ENCODE results near the gene MAN2A2.
"Not testable (repeated sequence)": the region's sequence is repeated elsewhere in the genome, so short reads cannot be mapped to it uniquely, and the experiment has no call there.

MAN2A2 gene

DNA sequence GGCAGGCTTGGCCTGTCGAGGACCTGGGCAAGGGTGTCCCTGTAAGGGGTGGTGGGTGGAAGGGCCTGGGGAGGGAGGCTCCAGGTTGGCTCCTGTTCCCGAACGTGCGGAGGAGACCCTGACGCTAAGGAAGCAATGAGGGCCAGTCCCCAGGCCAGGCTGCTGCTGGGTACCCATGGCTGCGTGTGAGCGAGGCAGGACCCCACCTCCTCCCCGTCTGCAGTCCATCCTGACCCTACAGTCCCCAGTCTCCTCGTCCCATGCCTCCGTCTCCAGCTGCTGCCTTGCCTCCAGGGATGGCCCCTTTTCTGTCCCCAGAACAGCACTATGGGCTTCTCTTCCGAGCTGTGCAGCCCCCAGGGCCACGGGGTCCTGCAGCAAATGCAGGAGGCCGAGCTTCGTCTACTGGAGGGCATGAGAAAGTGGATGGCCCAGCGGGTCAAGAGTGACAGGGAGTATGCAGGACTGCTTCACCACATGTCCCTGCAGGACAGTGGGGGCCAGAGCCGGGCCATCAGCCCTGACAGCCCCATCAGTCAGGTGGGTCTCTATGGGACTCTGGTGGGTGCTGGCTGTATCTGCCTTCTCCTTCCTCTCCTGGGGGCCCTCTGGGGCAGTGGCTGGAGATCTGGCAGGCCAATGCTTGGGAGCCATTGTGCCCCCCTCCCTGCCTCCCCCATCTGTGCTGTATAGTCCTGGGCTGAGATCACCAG, 18.2 kb upstream of the MAN2A2 start:
- no peak for DNase-seq

DNA sequence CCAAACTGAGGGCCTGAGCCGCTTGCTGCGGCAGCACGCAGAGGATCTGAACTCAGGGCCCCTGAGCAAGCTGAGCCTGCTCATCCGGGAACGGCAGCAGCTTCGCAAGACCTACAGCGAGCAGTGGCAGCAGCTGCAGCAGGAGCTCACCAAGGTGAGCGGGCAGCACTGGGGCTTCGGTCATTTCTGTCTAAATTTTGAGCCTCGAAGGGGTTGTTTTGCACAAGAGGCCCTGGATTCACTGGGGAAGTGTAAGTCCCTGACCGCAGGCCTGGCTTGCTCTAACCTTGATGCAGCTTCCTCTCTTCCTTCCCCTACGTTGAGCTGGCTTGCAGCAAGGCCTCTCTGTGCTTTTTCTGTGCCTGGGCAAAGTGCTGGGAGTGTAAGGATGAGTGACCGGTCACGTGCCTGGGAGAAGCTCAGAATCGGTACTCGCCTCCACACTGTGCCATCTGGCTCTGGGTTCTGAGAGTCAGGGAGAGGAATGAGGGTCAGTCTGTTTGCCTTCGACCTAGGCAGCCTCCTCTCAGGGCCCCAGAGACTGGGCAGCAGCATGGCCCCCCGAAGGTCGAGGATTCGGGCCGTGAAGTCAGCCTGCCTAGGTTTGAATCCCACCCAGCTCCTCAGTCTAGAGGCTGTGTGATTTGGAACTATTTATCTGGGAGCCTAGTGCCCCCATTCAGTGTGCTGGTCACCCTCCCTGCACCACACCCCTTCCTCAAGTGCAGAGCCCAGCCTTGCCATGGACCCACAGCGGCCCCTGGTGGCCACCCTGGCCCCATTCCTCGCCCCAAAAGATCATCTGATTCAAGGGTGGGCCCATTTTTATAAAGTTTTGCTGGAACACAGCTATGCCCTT, 17.4 kb upstream of the MAN2A2 start:
- peak; percentile 50 to 70 (median 66) for DNase-seq

DNA sequence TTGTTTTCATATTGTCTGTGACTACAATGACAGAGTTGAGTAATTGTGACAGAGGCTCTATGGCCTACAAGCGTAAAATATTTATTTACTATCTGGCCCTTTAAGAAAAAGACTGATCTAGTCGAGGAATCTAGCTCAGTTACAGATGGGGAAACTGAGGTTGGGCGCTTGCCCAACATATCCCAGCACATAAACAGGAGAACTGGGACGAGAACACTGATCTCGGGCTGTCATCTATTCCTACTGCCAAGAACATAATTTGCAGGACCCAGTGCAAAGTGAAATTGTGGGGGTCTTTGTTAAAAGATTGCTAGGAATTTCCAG, 16.8 kb upstream of the MAN2A2 start:
- DNase-seq: no peak

DNA sequence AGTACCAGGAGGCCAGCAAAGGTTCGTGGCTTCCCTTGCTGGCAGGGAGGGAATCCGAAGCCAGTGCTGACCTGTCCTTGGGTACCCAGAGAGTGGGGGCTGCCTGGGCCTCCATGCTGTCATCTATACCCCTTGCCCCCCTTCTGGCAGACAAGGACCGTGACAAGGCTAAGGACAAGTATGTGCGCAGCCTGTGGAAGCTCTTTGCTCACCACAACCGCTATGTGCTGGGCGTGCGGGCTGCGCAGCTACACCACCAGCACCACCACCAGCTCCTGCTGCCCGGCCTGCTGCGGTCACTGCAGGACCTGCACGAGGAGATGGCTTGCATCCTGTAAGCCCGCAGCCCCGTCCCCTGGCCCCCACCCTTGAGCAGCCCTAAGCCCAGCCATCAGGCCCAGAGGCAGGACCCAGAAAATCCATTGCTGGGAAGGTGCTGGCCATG, 16.0 kb upstream of the MAN2A2 start:
- no peak for DNase-seq

DNA sequence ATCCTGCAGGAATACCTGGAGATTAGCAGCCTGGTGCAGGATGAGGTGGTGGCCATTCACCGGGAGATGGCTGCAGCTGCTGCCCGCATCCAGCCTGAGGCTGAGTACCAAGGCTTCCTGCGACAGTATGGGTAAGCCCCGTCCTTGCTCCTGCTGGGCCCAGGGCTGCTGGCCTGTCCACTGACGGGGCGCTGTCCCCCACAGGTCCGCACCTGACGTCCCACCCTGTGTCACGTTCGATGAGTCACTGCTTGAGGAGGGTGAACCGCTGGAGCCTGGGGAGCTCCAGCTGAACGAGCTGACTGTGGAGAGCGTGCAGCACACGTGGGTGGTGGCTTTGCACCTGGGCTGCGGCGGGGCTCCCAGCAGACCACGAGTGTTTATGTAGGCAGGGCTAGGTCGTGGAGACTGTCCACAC, 13.8 kb upstream of the MAN2A2 start:
- no peak for DNase-seq

DNA sequence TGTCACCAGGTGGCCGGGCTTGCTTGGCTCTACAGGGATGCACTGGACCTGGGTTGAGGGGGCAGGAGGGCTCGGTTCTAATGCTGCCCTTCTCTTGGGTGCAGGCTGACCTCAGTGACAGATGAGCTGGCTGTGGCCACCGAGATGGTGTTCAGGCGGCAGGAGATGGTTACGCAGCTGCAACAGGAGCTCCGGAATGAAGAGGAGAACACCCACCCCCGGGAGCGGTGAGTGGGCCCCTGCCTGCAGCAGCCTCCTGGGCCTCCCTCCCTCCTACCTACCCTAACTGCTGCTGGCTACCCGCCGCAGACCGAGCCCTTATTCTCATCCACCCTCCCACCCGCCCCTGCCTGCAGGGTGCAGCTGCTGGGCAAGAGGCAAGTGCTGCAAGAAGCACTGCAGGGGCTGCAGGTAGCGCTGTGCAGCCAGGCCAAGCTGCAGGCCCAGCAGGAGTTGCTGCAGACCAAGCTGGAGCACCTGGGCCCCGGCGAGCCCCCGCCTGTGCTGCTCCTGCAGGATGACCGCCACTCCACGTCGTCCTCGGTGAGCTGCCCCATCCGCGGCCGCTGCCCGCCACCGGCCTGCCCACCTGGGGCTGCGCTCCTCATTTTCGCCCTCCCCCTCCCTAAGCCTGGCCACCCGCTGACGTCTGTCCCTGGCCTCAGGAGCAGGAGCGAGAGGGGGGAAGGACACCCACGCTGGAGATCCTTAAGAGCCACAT, 13.2 kb upstream of the MAN2A2 start:
- DNase-seq: no peak

DNA sequence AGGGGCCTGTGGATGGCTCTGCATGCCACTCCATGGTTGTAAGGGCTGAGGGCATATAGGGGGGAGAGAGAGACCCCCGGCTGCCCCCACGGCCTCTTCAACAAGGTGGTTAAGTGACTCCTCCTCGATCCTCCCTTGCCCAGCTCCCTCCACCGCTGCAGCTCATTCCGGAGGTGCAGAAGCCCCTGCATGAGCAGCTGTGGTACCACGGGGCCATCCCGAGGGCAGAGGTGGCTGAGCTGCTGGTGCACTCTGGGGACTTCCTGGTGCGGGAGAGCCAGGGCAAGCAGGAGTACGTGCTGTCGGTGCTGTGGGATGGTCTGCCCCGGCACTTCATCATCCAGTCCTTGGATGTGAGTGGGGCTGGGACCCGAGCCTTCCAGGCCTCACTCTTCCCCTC, 12.3 kb upstream of the MAN2A2 start:
- no peak for DNase-seq

DNA sequence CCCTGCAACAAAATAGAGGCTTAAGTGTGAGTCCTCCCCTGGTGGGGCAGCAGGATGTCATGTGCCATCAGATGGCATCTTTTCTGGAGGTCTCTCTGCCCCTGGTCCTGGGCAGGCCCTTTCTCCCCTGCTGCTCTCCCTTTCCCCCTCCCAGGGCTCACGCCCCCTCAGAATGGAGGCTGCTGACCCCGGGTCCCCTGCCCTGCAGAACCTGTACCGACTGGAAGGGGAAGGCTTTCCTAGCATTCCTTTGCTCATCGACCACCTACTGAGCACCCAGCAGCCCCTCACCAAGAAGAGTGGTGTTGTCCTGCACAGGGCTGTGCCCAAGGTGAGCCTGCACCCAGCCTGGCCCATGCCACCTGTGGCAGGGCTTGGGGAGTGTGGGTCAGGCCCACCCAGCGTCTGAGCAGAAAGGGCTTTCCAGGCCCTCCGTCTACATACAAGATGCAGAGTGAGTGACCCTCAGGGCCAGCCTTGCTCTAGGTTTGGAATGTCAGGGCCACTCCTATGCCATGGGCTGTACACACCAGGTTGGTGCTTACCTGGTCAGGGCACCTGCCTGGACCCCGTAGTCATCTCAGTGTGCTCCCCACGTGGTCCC, 11.7 kb upstream of the MAN2A2 start:
- DNase-seq: no peak

DNA sequence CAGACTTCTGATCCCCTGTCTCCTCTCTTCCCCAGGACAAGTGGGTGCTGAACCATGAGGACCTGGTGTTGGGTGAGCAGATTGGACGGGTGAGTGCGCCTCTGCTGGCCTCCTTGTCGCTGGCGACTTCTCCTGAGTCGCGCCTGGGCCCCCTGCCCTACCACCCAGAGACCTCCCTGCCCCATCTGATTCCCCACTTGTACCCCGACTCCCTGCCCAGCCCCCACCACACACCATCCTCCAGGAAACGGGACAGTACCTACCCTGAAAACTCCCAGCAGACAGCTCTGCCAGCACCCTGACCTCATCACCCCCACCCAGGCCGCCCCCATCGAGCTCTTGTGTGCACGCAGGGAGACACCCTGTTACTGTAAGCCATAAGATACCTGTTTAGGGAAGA, 11.1 kb upstream of the MAN2A2 start:
- DNase-seq: no peak

DNA sequence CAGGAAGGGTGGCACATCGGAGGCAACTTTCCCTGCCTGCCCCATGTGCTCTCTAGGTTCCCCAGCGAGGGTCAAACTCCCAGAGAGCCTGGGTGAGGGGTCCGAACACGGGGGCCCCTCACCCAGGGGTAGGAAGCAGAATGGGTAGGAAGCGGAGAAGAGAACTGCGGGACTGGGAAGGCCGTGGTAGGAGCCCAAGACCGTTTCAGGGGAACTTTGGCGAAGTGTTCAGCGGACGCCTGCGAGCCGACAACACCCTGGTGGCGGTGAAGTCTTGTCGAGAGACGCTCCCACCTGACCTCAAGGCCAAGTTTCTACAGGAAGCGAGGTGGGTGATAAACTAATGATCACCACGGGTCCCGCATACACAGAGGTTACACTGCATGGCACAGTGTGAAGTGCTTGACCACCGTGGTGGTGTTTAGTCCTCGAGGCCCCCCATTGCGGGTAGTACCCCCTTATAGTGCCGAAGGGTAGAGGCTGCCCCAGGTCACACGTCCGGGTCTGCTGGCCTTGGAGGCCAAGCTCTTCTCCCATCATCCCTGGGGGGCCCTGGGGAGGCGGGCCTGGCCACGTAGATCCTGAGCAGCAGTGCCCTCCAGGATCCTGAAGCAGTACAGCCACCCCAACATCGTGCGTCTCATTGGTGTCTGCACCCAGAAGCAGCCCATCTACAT, 10.5 kb upstream of the MAN2A2 start:
- DNase-seq: no peak

DNA sequence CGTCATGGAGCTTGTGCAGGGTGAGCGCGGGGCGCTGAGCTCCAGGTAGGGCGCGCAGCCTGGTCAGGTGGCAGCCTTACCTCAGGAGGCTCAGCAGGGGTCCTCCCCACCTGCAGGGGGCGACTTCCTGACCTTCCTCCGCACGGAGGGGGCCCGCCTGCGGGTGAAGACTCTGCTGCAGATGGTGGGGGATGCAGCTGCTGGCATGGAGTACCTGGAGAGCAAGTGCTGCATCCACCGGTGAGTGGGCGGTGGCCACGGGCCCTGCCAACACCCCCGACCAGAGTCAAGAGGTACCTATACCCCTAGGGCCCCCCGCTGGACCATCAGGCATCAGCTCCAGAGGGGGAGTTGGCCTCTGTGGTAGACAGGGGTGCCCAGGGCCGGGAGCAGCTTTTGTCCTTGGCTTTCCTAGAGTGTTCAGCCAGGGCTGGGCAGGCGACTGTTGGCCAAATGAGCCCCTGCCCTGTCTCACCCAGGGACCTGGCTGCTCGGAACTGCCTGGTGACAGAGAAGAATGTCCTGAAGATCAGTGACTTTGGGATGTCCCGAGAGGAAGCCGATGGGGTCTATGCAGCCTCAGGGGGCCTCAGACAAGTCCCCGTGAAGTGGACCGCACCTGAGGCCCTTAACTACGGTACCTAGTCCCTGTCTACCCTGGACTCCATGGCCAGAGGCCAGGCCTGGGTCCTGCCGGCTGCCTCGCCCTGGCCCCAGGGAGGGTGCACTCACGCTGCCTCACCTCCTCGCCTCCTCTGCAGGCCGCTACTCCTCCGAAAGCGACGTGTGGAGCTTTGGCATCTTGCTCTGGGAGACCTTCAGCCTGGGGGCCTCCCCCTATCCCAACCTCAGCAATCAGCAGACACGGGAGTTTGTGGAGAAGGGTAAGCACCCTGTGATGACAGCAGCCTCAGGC, 9.7 kb upstream of the MAN2A2 start:
- no peak for DNase-seq

DNA sequence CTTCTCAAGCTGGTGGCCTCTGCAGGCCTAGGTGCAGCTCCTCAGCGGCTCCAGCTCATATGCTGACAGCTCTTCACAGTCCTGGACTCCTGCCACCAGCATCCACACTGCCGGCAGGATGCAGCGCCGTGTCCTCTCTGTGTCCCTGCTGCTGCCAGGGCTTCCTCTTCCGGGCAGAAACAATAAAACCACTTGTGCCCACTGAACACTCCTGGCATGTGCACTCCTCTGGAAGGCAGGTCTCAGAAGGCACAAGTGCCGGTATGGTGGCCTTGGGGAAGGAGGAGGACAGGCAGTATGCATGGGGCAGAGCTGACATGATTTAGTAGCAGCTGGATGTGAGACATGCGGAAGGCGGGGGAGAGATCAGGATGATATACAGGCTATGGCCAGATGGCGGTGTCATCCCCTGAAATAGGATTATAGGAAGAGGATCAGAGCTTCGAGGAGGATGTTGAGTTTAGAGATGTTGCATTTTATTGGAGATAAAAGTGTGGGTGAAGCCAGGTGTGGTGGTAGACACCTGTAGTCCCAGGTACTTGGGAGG, 7.5 kb upstream of the MAN2A2 start:
- DNase-seq: no peak

DNA sequence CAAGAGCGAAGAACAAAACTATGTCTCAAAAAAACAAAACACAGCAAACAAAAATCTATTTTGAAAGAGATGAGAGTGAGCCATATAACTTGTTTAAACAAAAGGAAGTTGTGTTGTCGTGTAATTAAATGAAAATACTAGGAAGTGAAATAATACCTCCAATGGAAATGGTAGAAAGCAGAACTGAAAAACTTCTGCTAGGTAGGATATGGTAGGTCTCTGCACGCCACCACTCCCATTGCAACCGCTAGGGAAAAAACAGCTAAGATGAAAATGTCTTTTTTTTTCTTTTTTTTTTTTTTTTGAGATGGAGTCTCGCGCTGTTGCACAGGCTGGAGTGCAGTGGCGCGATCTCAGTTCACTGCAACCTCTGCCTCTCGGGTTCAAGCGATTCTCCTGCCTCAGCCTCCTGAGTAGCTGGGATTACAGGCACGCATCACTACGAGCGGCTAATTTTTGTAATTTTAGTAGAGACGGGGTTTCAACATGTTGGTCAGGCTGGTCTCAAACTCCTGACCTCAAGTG, 5.9 kb upstream of the MAN2A2 start:
- not testable (repeated sequence) for DNase-seq

DNA sequence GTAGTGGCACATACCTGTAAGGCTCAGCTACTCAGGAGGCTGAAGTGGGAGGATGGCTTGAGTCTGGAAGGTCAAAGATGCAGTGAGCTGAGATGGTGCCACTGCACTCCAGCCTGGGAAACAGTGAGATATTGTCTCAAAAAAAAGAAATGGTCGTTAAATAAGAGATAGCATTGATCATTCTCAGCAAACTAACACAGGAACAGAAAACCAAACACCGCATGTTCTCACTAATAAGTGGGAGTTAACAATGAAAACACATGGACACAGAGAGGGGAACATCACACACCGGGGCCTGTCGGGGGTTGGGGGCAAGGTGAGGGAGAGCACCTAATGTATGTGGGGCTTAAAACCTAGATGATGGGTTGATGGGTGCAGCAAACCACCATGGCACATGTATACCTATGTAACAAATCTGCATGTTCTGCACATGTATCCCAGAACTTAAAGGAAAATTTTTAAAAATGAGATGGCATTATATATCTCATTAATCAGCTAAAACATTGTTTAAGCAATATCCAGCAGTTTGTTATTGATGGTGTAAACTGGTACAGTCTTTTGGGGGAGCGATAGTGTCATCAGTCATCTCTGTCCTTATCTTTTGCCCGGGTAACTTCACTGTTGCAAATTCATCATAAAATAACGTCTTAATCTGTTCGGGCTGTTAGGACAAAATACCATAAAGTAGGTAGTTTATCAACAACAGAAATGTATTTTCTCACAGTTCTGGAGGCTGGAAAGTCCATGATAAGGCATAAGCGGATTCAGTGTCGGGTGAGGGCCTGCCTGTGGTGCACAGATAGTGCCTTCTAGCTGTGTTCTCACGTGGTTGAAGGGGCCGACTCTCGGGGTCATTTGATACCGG, 1.7 kb upstream of the MAN2A2 start:
- DNase-seq: no peak

DNA sequence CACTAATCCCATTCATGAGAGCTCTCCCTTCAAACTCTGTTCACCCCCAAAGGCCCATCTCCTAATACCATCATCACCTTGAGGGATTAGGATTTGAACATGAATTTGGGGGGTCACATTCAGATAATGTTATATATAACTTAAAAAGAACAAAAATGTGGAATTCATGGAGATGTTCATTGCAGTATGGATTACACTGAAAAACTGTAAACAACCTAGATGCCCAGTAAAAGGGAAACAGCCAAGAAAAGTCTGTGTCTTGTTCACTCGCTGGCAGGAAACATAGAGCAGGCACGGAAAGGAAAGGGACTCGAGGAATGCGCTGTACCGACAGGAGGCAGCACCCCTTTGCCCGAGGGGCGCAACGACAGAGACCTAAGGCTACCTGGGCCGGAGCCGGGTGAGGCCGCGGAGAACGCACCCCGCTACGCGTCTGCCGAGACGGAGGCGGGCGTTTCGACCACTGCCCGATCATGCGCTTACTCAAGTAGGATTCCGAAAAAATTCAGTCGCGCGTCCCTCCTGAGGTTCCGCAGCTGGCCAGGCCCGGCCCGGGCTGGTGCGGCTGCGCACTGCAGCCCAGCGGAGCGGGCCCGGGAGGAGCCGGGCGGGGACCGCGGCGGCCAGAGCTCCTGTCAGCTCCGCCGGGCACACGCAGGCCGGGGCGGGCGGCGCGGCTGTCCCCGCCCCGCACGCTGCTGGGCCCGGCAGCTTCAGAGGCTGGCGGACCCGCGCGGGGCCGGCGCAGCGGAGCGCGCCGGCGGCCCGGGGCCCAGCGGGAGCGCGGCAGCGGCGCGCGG, 862 bp upstream of the MAN2A2 start:
- peak; percentile 48 to 63 (median 50) for DNase-seq

DNA sequence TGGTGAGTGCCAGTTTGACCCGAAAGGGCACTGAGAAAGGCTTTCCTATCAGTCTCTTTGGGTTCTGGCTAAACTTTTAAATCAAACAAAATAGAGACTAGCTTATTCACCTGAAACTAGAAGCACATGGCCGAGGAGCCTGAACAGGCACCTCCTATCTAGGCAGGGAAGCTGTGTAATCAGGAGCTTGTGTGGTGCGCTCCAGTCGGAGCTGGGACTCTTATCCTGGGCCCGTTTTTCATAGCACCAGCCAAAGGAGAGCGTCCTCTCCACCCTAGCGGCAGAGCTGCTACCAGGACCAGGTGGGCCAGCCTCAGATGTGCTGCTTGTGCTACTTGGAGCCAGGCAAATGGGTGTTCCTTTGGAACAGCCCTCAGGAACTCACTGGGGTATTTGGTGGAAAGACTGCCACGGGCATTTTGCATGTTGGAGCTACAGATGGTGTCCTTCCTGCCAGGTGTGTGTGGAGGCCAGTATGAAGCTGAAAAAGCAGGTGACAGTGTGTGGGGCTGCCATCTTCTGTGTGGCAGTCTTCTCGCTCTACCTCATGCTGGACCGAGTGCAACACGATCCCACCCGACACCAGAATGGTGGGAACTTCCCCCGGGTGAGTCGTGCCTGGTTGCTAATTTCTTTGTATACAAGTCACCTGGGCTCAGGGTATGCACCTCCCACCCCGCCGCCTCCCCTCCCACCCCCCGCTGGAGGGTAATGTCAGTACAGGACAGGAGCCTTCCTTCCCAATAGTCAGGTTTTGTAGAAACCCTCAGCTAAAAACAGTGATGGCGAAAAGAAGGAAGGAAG, 833 bp downstream of the MAN2A2 start:
- DNase-seq: no peak

DNA sequence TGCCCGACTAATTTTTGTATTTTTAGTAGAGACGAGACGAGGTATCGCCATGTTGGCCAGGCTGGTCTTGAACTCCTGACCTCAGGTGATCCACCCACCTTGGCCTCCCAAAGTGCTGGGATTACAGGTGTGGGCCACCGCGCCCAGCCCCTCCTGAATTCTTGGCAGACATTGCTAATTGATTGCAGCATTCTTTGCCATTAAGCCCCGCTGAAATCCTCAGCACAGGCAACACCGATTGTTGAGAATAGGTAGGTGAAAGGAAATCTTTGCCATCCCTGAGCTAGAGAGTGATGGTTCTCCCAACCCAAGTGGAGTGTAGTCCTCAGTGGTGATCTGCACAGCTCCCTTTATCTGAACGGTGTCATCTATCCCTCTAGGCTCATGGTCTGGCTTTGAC, 1.6 kb downstream of the MAN2A2 start:
- no peak for DNase-seq
